NCI-H460 (cell line): Measurements from ENCODE around the gene STYXL2. TPM values are rescaled to one million over a fixed set of nuclear protein-coding genes. Genes with fewer than 3 reads are reported as not detected.
A peak's percentile ranks its signal among the peaks of the same experiment; 100 is the strongest.

ENCODE experiments used
- DNase-seq: peaks from one replicate; pipeline ENCODE4 v3.0.0-alpha.2; 2016; ENCODE audit warnings: low read depth; ENCODE audit errors: extremely low read depth
- total RNA-seq: library from RNA; depleted of rRNA; stranded (reverse); fragments of >200 nt; shearing (Covaris generic); gene quantifications from 2 replicates; pipeline ENCODE4 v1.2.3, GENCODE V29; 2014

Gene STYXL2
- total RNA-seq, 1 experiment from 2014 or later = not detected

GRCh38 chr1:167077128-167077867 lies 16.6 kb upstream of the STYXL2 start:
- no peak for DNase-seq

- no peak for DNase-seq
Measured at GRCh38 chr1:167077868-167078210, 16.0 kb upstream of the STYXL2 start.

- DNase-seq = no peak
Measured at GRCh38 chr1:167081594-167082156, 12.2 kb upstream of the STYXL2 start.

GRCh38 chr1:167082511-167083027 lies 11.3 kb upstream of the STYXL2 start:
- DNase-seq = no peak

- DNase-seq = no peak
Measured at GRCh38 chr1:167083066-167083665, 10.7 kb upstream of the STYXL2 start.

- DNase-seq = no peak
Measured at GRCh38 chr1:167083871-167084270, 10.0 kb upstream of the STYXL2 start.

GRCh38 chr1:167084757-167085156 lies 9.1 kb upstream of the STYXL2 start:
- no peak for DNase-seq

GRCh38 chr1:167086033-167086432 lies 7.8 kb upstream of the STYXL2 start:
- no peak for DNase-seq

GRCh38 chr1:167086768-167087167 lies 7.1 kb upstream of the STYXL2 start:
- no peak for DNase-seq

- no peak for DNase-seq
Measured at GRCh38 chr1:167088746-167089417, 5.0 kb upstream of the STYXL2 start.

GRCh38 chr1:167089939-167090313 lies 3.9 kb upstream of the STYXL2 start:
- DNase-seq = no peak

GRCh38 chr1:167090314-167090942 lies 3.4 kb upstream of the STYXL2 start, which contains the start of gene GPA33:
Gene GPA33 (minus strand): TSS chr1:167090377. CDS start chr1:167090287, 90 bp downstream.
- no peak for DNase-seq

- no peak for DNase-seq
Measured at GRCh38 chr1:167092653-167093052, 1.2 kb upstream of the STYXL2 start.

- DNase-seq = no peak
Measured at GRCh38 chr1:167094690-167095089, 815 bp downstream of the STYXL2 start.

GRCh38 chr1:167095368-167095767 lies 1.5 kb downstream of the STYXL2 start:
- peak; percentile 22 for DNase-seq

GRCh38 chr1:167099851-167100250 lies 6.0 kb downstream of the STYXL2 start:
- DNase-seq = no peak

- no peak for DNase-seq
Measured at GRCh38 chr1:167100730-167101129, 6.9 kb downstream of the STYXL2 start.

GRCh38 chr1:167101754-167102153 lies 7.9 kb downstream of the STYXL2 start:
- DNase-seq = no peak

GRCh38 chr1:167102906-167103573 lies 9.2 kb downstream of the STYXL2 start:
- no peak for DNase-seq

GRCh38 chr1:167104256-167104633 lies 10.4 kb downstream of the STYXL2 start:
- no peak for DNase-seq
